Thymus (tissue), 11 donors: ENCODE measurements around the gene NADK. TPM values are rescaled to one million over a fixed set of nuclear protein-coding genes. Genes with fewer than 3 reads are reported as not detected.

Experiments used
- DNase-seq, 9 donors: peaks; one replicate each; pipeline ENCODE4 v3.0.0-alpha.2; 2013; ENCODE audit warnings: low spot score in 9 of 9, low read depth in 6 of 9, missing footprints in 1 of 9
- H3K27ac ChIP-seq, 2 donors: one replicate each; pipeline ENCODE4 v1.5.1; 2013; ENCODE audit warnings: control low read depth in 1 of 2, low read depth in 1 of 2, low read length in 1 of 2, mild to moderate bottlenecking in 1 of 2, moderate library complexity in 1 of 2
- H3K27me3 ChIP-seq, 2 donors: one replicate each; pipeline ENCODE4 v1.5.1; 2013; ENCODE audit warnings: low read length in 1 of 2; ENCODE audit not compliant: control insufficient read depth in 2 of 2, insufficient read depth in 1 of 2
- H3K36me3 ChIP-seq, 2 donors: one replicate each; pipeline ENCODE4 v1.5.1; 2013; ENCODE audit warnings: low read length in 1 of 2, mild to moderate bottlenecking in 1 of 2, moderate library complexity in 1 of 2; ENCODE audit not compliant: control insufficient read depth in 2 of 2, insufficient read depth in 2 of 2
- H3K4me1 ChIP-seq, 2 donors: one replicate each; pipeline ENCODE4 v1.5.1; 2013; ENCODE audit warnings: low read length in 2 of 2; ENCODE audit not compliant: control insufficient read depth in 2 of 2, insufficient read depth in 2 of 2
- H3K4me3 ChIP-seq, 2 donors: one replicate each; pipeline ENCODE4 v1.5.1; 2013; ENCODE audit warnings: low read length in 2 of 2, control low read depth in 1 of 2, mild to moderate bottlenecking in 1 of 2
- H3K9me3 ChIP-seq, 2 donors: one replicate each; pipeline ENCODE4 v1.5.1; 2013; ENCODE audit warnings: low read length in 1 of 2, mild to moderate bottlenecking in 1 of 2; ENCODE audit not compliant: control insufficient read depth in 2 of 2, insufficient read depth in 1 of 2
- WGBS: extraction: QIAGEN DNeasy Blood & Tissue Kit; methylation state at CpG from one replicate; pipeline ENCODE4 v1.1.7; 2013; 5-methylcytosine and 5-hydroxymethylcytosine counted together
- polyA plus RNA-seq: library from polyadenylated mRNA; stranded (reverse); fragments of 200-250 nt; gene quantifications from one replicate; pipeline ENCODE4 v1.2.3, GENCODE V29; 2013
- total RNA-seq: library from RNA; stranded (reverse); fragments of 120-200 nt; gene quantifications from one replicate; pipeline ENCODE4 v1.2.4, GENCODE V29; 2013
- donor health status: healthy.

The NADK gene
- total and polyA plus RNA-seq, 2 donors: 25.0 to 60.0 TPM

- 85% methylated on average over 11 of the region's 11 CpGs for WGBS
- H3K4me3 ChIP-seq: no peak overlapping the region
- H3K36me3 ChIP-seq: peaks cover 6 to 15% of the 10 kb centered on the region in 2 donors
- peaks cover 31 to 43% of the 10 kb centered on the region in 2 donors for H3K4me1 ChIP-seq
- peak in 1 of 9 donors; percentile 19 for DNase-seq
- H3K27ac ChIP-seq: peak overlapping the region in 1 of 2 donors; percentile 34
- H3K9me3 ChIP-seq: peaks cover 0 to 5% of the 10 kb centered on the region in 2 donors
- no peaks in the 10 kb centered on the region for H3K27me3 ChIP-seq
Observed at GRCh38 chr1:1775327-1776226, 2.7 kb downstream of the NADK start.

DNA sequence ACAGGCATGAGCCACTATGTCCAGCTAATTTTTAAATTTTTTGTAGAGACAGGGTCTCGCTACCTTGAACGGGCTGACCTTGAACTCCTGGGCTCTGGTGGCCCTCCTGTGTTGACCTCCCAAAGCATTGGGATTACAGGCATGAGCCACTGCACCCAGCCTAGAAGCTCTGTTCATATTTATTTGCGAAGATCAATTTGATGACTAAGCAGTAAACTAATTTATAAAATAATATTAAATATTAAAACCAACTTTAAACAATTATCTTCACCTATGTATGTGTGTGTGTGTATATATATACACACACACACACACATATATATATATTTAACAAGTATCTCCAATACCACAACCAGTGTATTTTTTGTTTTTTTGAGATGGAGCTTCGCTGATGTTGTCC, 4.4 kb downstream of the NADK start:
- 99% methylated on average over 4 of the region's 4 CpGs for WGBS
- Histone ChIP-seq H3K27ac (no peak overlapping the region), H3K4me1 (peaks cover 15 to 26% of the 10 kb centered on the region in 2 donors)

DNA sequence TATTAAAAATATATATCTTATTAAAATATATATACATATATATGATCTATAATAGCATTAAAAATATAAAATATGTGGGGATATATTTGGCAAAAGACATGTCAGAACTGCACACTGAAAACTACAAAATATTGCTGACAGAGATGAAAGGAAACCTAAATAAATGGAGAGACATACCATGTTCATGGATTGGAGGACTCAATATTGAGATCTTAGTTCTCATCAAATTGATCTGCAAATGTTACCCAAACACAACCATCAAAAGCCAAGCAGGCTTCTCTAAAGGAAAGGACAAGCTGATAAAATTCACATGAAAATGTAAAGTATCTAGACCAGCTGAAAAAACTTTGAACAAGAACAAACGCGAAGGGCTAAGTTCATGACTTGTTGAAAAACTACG, 7.2 kb downstream of the NADK start:
- Histone ChIP-seq H3K4me3 (no peak overlapping the region), H3K36me3 (peaks cover 9 to 23% of the 10 kb centered on the region in 2 donors)
- over 99% methylated on average over 3 of the region's 3 CpGs for WGBS

More for the DNA sequence above, 4.4 kb downstream of the NADK start:
- no peak for DNase-seq
- H3K9me3 ChIP-seq: peaks cover 0 to 16% of the 10 kb centered on the region in 2 donors
- no peak overlapping the region for H3K4me3 ChIP-seq
- peaks cover 6 to 17% of the 10 kb centered on the region in 2 donors for H3K36me3 ChIP-seq
- no peaks in the 10 kb centered on the region for H3K27me3 ChIP-seq

DNA sequence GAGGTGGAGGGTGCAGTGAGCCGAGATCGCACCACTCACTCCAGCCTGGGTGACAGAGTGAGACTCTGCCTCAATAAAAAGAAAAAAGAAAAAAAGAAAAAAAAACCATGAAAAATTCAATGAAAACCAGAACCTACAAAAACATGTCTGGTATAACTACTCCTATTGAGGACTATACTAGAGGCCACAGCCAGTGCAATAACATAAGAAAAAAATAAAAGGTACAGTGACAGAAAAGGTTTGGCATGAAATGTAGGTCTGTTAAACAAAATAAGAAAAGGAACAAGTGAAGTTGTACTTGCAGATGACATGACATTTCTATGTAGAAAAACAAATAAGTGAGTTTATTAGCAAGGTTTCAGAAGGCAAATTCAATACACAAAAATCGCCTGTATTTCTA, 8.2 kb downstream of the NADK start:
- peaks cover 11 to 26% of the 10 kb centered on the region in 2 donors for H3K36me3 ChIP-seq
- no peaks in the 10 kb centered on the region for H3K4me1 ChIP-seq
- H3K27ac ChIP-seq: no peak overlapping the region
- no peaks in the 10 kb centered on the region for H3K27me3 ChIP-seq
- WGBS: 96% methylated on average over 3 of the region's 3 CpGs
- peaks cover 0 to 16% of the 10 kb centered on the region in 2 donors for H3K9me3 ChIP-seq
- DNase-seq: no peak
- H3K4me3 ChIP-seq: no peak overlapping the region

More for the DNA sequence above, 7.2 kb downstream of the NADK start:
- H3K27ac ChIP-seq: no peak overlapping the region
- no peak for DNase-seq
- peaks cover 0 to 16% of the 10 kb centered on the region in 2 donors for H3K9me3 ChIP-seq
- H3K4me1 ChIP-seq: peaks cover 6 to 9% of the 10 kb centered on the region in 2 donors
- no peaks in the 10 kb centered on the region for H3K27me3 ChIP-seq

DNA sequence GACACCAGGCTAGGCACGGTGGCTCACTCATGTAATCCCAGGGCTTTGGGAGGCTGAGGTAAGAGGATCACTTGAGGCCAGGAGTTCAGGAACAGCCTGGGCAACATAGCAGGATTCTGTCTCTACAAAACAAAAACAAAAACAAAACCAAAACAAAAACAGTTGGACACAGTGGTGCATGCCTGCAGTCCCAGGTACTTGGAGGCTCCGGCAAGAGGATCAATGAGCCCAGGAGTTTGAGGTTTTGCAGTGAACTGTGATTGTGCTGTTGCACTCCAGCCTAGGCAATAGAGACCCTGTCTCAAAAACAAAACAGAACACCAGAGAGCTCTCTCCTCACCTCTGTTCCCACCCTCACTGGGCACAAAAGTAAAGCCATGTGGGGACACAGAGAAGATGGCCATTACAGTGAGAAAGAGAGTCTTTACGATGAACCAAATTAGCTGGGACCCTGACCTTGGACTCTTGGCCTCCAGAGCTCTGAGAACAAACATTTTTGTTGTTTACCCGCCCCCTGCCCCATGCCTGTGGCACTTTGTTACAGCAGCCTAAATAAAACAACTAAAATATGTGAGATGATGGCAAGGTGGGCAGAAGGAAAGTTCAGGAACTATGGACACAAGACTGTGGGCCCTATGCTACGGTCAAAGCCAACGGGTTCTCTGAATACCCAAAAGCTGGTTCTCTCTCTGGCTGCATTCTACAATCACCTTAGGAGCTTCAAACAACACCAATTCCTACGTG, 9.8 kb downstream of the NADK start:
- peaks cover 0 to 16% of the 10 kb centered on the region in 2 donors for H3K9me3 ChIP-seq
- DNase-seq: no peak
- 98% methylated on average over 7 of the region's 7 CpGs for WGBS
- no peak overlapping the region for H3K27ac ChIP-seq
- no peaks in the 10 kb centered on the region for H3K4me1 ChIP-seq
- H3K4me3 ChIP-seq: no peak overlapping the region
- H3K36me3 ChIP-seq: peaks cover 25 to 34% of the 10 kb centered on the region in 2 donors
- H3K27me3 ChIP-seq: no peaks in the 10 kb centered on the region

DNA sequence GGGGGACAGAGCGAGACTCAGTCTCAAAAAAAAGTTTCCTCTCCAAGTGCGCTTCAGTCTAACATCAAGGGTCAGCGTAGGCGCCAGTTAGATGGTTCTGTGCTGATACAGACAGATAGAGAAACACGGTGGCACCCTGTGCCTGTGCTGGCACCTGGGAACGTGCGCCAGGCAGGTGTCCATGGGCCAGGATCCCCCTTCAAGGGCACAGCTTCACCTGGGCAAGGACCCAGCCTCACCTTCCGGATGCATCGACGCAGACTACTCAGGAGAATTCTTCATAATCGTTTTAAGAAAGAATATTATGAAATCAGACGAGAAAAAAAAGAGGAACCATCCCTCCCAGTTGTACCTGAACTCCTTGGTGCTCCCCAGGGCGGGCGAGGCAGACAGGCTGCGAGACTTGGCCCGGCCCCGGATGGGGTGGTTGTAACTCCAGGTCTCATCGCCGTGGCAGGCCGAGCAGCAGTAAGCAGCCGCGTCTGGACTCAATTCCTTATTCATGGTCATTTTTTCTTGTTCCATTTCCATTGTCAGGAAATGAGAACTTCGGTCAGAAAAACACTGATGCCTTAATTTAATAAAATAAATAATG, 13.3 kb downstream of the NADK start:
- no peak for DNase-seq
- no peak overlapping the region for H3K27ac ChIP-seq

DNA sequence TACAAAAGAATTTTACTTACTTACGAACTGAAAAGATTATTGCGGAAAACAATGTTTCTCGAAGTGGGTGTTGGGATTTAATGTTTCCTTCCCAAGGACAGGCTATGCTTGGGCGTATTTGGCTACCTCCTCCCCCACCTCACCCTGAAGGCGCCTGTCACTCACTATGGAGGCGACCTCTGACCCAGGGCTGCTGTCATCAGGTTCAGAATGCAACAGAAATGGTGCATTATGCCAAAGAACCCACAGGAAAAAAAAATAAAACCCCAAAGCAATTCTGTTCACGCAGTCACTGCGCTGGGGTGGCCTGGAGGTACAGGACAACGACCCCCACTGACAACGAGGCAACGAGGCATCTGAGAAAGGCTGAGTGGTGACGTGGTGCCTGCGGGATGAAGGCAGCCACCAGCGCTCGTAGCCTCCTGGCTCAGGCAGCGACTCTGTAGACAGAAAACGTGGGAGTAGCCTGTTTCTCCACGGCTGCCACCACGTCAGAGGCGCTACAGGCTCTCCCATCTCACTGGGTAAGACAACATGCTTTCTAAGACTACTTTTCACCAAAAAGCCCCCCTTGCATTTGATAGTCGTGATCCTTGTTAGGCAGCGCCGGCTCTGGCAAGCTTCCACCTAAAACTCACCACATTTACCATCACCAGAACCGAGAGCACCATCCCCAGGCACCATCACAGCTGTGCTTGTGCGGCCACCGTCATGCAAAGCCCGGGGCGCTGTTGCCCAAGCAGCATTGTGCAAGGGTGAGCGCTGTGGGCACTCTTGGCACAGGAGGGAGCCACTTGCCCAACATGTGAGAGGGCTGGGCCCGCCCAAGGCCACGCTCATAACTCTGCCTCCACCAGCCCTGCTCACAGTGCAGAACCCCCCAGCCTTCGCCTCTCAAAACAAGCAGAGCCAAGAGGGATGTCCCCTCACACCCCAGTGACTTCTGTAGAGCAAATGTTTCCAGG, 14.3 kb downstream of the NADK start:
- Histone ChIP-seq H3K9me3 (peaks cover 0 to under 1% of the 10 kb centered on the region in 2 donors), H3K4me3 (no peak overlapping the region), H3K27me3 (no peaks in the 10 kb centered on the region), H3K36me3 (peaks cover 49 to 58% of the 10 kb centered on the region in 2 donors), H3K27ac (no peak overlapping the region), H3K4me1 (no peaks in the 10 kb centered on the region)
- DNase-seq: no peak
- 94% methylated on average over 32 of the region's 32 CpGs for WGBS

More for the DNA sequence above, 13.3 kb downstream of the NADK start:
- peaks cover 0 to 8% of the 10 kb centered on the region in 2 donors for H3K9me3 ChIP-seq
- H3K36me3 ChIP-seq: peaks cover 43 to 48% of the 10 kb centered on the region in 2 donors
- H3K4me1 ChIP-seq: no peaks in the 10 kb centered on the region
- 93% methylated on average over 23 of the region's 23 CpGs for WGBS
- no peak overlapping the region for H3K4me3 ChIP-seq
- H3K27me3 ChIP-seq: no peaks in the 10 kb centered on the region
